OCI-LY3 (cell line): ENCODE measurements around the gene ILDR2.

Experiments
- H2AFZ ChIP-seq: fragments of 200-600, 300-600 bp; shearing (Covaris generic); 2 replicates; pipeline ENCODE4 v1.6.0; 2014; ENCODE audit warnings: antibody characterized with exemption, low read depth, low read length
- H3K27ac ChIP-seq: fragments of 200-600, 300-600 bp; sonication (generic); 2 replicates; pipeline ENCODE4 v1.5.1; 2014; ENCODE audit warnings: mild to moderate bottlenecking, low read length, moderate library complexity, mixed read lengths
- H3K27me3 ChIP-seq: fragments of 200-600, 300-600 bp; sonication (generic); 2 replicates; pipeline ENCODE4 v1.6.1; 2014; ENCODE audit warnings: low read depth, low read length, mixed read lengths
- H3K36me3 ChIP-seq: fragments of 200-600, 300-600 bp; sonication (generic); replicated peaks from 2 replicates; pipeline ENCODE3; 2014; ENCODE audit warnings: low read depth, low read length, mixed read lengths
- H3K4me1 ChIP-seq: fragments of 300-600, 200-600 bp; sonication (generic); 2 replicates; pipeline ENCODE4 v1.6.1; 2014; ENCODE audit warnings: low read length, mixed read lengths
- H3K4me2 ChIP-seq: fragments of 200-600, 300-600 bp; sonication (generic); 2 replicates; pipeline ENCODE4 v1.6.1; 2014; ENCODE audit warnings: low read length, mixed read lengths
- H3K4me3 ChIP-seq: fragments of 300-600, 200-600 bp; sonication (generic); 2 replicates; pipeline ENCODE4 v1.5.1; 2014; ENCODE audit warnings: antibody characterized with exemption, mild to moderate bottlenecking, low read length, moderate library complexity
- H3K79me2 ChIP-seq: fragments of 300-600, 200-600 bp; shearing (Covaris generic); 2 replicates; pipeline ENCODE4 v1.6.1; 2014; ENCODE audit warnings: mild to moderate bottlenecking, low read length, mixed read lengths
- H3K9ac ChIP-seq: fragments of 300-600, 200-600 bp; shearing (Covaris generic); 2 replicates; pipeline ENCODE4 v1.6.0; 2014; ENCODE audit warnings: mild to moderate bottlenecking, low read length, moderate library complexity
- H3K9me3 ChIP-seq: fragments of 200-600, 300-600 bp; shearing (Covaris generic); 2 replicates; pipeline ENCODE4 v1.6.1; 2014; ENCODE audit warnings: low read length, mixed read lengths; ENCODE audit not compliant: insufficient read depth
- H4K20me1 ChIP-seq: fragments of 200-600, 300-600 bp; sonication (generic); 2 replicates; pipeline ENCODE4 v1.6.1; 2016; ENCODE audit warnings: low read length, mixed read lengths; ENCODE audit not compliant: insufficient read depth
- EZH2phosphoT487 ChIP-seq: fragments of 200-600 bp; shearing (Covaris generic); IDR thresholded peaks from 2 replicates; pipeline ENCODE4 v1.6.1; 2018; ENCODE audit warnings: antibody characterized with exemption, mixed run types, low read depth
- TF ChIP-seq, protein P1 (sequence below): fragments of 200-600, 300-600 bp; sonication (generic); IDR thresholded peaks from 2 replicates; pipeline ENCODE4 v1.5.1; 2014; ENCODE audit warnings: antibody characterized with exemption, low read length, low read depth

ILDR2 gene

DNA sequence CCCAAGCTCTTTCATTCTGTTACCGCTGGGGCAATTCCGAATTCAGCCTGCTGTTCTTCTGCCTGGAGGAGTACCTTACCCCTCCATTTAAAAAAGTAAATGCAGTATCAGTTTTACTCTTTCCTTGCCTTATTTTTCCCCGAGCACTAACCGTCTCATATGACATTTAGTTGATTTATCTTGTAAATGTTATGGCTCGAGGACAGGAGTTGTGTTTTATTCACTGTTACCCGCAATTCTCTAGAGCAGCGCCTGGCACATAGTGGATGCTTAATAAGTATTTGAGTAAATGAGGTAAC lies 98.9 kb downstream of the ILDR2 start:
- Histone ChIP-seq H2AFZ (peak overlapping the region; percentile 94), H4K20me1 (peaks cover 26% of the 10 kb centered on the region), H3K4me3 (peak overlapping the region; percentile 93), H3K9me3 (no peaks in the 10 kb centered on the region), H3K9ac (peak overlapping the region; percentile 66), H3K27ac (no peak overlapping the region), H3K36me3 (peaks cover 4% of the 10 kb centered on the region), H3K79me2 (peaks cover 45% of the 10 kb centered on the region), H3K27me3 (no peaks in the 10 kb centered on the region), H3K4me2 (peak overlapping the region; percentile 69), H3K4me1 (peaks cover 14% of the 10 kb centered on the region)
- TF ChIP-seq EZH2phosphoT487, result no peak
- TF ChIP-seq, protein P1, sequence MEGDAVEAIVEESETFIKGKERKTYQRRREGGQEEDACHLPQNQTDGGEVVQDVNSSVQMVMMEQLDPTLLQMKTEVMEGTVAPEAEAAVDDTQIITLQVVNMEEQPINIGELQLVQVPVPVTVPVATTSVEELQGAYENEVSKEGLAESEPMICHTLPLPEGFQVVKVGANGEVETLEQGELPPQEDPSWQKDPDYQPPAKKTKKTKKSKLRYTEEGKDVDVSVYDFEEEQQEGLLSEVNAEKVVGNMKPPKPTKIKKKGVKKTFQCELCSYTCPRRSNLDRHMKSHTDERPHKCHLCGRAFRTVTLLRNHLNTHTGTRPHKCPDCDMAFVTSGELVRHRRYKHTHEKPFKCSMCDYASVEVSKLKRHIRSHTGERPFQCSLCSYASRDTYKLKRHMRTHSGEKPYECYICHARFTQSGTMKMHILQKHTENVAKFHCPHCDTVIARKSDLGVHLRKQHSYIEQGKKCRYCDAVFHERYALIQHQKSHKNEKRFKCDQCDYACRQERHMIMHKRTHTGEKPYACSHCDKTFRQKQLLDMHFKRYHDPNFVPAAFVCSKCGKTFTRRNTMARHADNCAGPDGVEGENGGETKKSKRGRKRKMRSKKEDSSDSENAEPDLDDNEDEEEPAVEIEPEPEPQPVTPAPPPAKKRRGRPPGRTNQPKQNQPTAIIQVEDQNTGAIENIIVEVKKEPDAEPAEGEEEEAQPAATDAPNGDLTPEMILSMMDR, result peak; percentile 37; the same call in 1 of the 2 replicates

DNA sequence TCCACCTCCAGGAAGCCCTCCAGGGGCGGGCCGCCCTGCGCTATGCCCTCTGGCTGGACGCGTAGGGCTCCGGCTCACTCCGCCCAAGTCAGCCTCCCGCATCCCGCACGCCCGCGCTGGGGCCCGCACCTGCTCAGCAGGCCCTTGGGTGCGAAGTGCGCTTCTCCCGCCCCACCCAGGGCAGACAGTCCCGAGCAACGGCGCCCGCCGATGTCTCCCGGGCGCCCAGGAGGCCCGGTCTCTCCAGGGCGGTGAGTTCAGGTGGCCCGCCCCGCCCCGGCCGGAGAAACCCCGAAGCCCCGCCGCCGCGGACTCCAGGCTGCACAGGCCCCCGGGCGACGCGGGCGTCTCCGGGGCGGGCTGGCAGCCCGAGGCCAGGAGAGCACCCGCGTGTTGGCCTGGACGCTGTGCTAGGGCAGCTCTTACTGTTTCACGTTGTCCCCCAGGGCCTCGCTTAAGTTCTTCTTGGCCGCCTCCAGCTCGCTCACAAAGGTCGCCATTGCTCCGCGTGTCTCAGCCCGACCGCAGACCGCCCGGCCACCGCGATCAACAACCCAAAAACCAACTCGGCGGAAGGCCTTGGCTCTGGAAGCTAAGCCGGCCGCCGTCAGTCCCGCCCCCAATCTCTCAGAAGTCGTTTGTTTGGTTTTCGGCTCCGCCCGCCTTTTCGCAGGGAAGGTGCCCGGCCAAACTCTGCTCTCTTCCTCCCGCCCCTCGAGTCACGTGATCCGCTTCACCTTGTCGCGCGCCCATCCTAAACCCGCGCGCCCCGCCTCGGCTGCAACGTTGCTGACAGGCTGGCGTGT lies 99.4 kb downstream of the ILDR2 start, which contains the start of gene TADA1:
TADA1 (minus strand) TSS at position 531 of the 806 bp plus-strand sequence; CDS start at position 500, 31 bp downstream.
- H4K20me1 ChIP-seq, result peaks cover 31% of the 10 kb centered on the region
- H3K4me1 ChIP-seq, result peaks cover 14% of the 10 kb centered on the region
- peaks cover 51% of the 10 kb centered on the region for H3K79me2 ChIP-seq
- H3K4me3 ChIP-seq, result peak within 1 kb of the TSS; percentile 93
- peak within 1 kb of the TSS; percentile 85 for H3K9ac ChIP-seq
- H3K9me3 ChIP-seq, result no peaks in the 10 kb centered on the region
- H3K36me3 ChIP-seq, result peaks cover 4% of the 10 kb centered on the region
- H3K27me3 ChIP-seq, result no peaks in the 10 kb centered on the region
- peak within 1 kb of the TSS; percentile 85 for H3K4me2 ChIP-seq
- TF ChIP-seq, protein P1, result no peak
- TF ChIP-seq EZH2phosphoT487, result no peak
- H2AFZ ChIP-seq, result peak within 1 kb of the TSS; percentile 94
- peak within 1 kb of the TSS; percentile 68 for H3K27ac ChIP-seq

DNA sequence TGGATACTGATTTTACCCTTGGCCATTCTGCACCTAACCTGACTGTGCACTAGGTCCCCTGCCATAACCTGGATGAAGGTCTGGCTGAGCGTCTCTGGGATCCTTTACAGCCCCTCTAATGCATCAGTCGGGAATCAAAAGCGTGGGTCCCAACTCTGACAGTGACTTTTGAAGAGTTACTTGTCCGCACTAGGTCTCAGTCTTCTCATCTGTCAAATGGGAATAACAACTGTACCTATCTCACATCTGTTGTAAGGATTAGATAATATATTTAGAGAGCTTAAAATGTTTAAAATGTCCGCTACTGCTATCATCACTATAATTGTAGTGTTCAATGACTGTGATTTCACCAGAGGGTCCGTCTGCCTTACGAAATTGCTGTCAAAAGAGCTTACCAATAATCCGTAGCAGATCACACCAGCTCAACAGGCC lies 100.0 kb downstream of the ILDR2 start:
- Histone ChIP-seq H3K9me3 (no peaks in the 10 kb centered on the region), H3K27ac (peak overlapping the region; percentile 68), H2AFZ (peak overlapping the region; percentile 70), H3K4me1 (peaks cover 14% of the 10 kb centered on the region), H3K36me3 (peaks cover 4% of the 10 kb centered on the region), H4K20me1 (peaks cover 37% of the 10 kb centered on the region), H3K4me2 (peak overlapping the region; percentile 85), H3K4me3 (peak overlapping the region; percentile 93), H3K79me2 (peaks cover 57% of the 10 kb centered on the region), H3K9ac (peak overlapping the region; percentile 85), H3K27me3 (no peaks in the 10 kb centered on the region)
- no peak for TF ChIP-seq EZH2phosphoT487
- TF ChIP-seq, protein P1, result no peak

DNA sequence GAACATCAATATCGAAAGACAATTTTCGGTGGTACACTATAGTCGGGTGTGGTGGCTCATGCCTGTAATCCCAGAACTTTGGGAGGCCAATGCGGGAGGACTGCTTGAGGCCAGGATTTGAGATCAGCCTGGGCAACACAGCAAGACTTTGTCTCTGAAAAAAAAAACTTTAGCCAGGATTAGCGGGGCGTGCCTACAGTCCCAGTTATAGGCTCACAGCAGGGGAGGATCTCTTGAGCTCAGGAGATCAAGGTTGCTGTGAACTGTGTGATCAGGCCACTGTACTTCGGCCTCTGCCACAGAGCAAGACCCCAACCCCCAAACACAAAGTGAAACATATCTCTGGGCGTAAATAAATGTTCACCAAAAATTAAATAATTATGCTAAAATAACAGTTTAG lies 100.9 kb downstream of the ILDR2 start:
- Histone ChIP-seq H3K9me3 (no peaks in the 10 kb centered on the region), H3K4me3 (no peak overlapping the region), H3K4me2 (peak overlapping the region; percentile 85; the same call in 1 of the 2 replicates), H3K36me3 (peaks cover 4% of the 10 kb centered on the region), H3K9ac (no peak overlapping the region), H2AFZ (no peak overlapping the region), H3K79me2 (peaks cover 65% of the 10 kb centered on the region), H3K27ac (no peak overlapping the region), H3K27me3 (no peaks in the 10 kb centered on the region), H4K20me1 (peaks cover 43% of the 10 kb centered on the region), H3K4me1 (peaks cover 14% of the 10 kb centered on the region)
- TF ChIP-seq, protein P1, result no peak
- TF ChIP-seq EZH2phosphoT487, result no peak
